Measurements from ENCODE around the gene FSCN2. TPM values are rescaled to one million over a fixed set of nuclear protein-coding genes. Genes with fewer than 3 reads are reported as not detected.
A peak's percentile ranks its signal among the peaks of the same experiment; 100 is the strongest.

FSCN2 gene
- total RNA-seq, 1 donor from 2014 or later, result 5.6 TPM

- H3K4me1 Mint-ChIP-seq (ENCODE audit: low read depth, unreplicated experiment), result peaks cover 14% of the 10 kb centered on the region
- DNase-seq (ENCODE audit: low read depth), result no peak
- H3K36me3 Mint-ChIP-seq (ENCODE audit: low read depth, unreplicated experiment), result no peaks in the 10 kb centered on the region
- H3K27ac Mint-ChIP-seq (ENCODE audit: unreplicated experiment), result no peak overlapping the region
- no peak overlapping the region for H3K27ac ChIP-seq (ENCODE audit: low read depth, low read length)
- H3K4me3 Mint-ChIP-seq (ENCODE audit: unreplicated experiment), result peak overlapping the region; percentile 57
- H3K4me3 ChIP-seq (ENCODE audit: insufficient read depth, low read depth, low read length), result peak overlapping the region; percentile 44
- FAIRE-seq, result no peak
- H3K9ac ChIP-seq (ENCODE audit: low read length), result peak overlapping the region; percentile 43
- H3K27me3 ChIP-seq (ENCODE audit: insufficient read depth, low read length), result peaks cover 2% of the 10 kb centered on the region
- H3K4me2 ChIP-seq (ENCODE audit: low read length), result peak overlapping the region; percentile 90
- H3K79me2 ChIP-seq (ENCODE audit: insufficient read depth, low read length), result peaks cover 39% of the 10 kb centered on the region
- peaks cover 53% of the 10 kb centered on the region for H4K20me1 ChIP-seq (ENCODE audit: insufficient read depth, low read length)
- no peak for TF ChIP-seq CTCF (IDR thresholded peaks at IDR 0.05; ENCODE audit: insufficient read depth, low read depth, low read length)
- TF ChIP-seq EZH2 (IDR thresholded peaks at IDR 0.05; ENCODE audit: insufficient read depth, low read length), result no peak
- no peak overlapping the region for H2AFZ ChIP-seq (ENCODE audit: low read depth, low read length)
- no peaks in the 10 kb centered on the region for H3K9me3 Mint-ChIP-seq (ENCODE audit: unreplicated experiment)
- no peaks in the 10 kb centered on the region for H3K9me3 ChIP-seq (ENCODE audit: insufficient read depth, low read depth, low read length)
- H3K36me3 ChIP-seq (ENCODE audit: insufficient read depth, low read length), result no peaks in the 10 kb centered on the region
- H3K4me1 ChIP-seq (ENCODE audit: insufficient read depth, low read length), result peaks cover 46% of the 10 kb centered on the region
- H3K27me3 Mint-ChIP-seq (ENCODE audit: low read depth, unreplicated experiment), result no peaks in the 10 kb centered on the region
Observed at GRCh38 chr17:81519284-81520020, 8.7 kb upstream of the FSCN2 start.

GRCh38 chr17:81520021-81520901 is 7.9 kb upstream of the FSCN2 start:
- TF ChIP-seq EZH2 (IDR thresholded peaks at IDR 0.05; ENCODE audit: insufficient read depth, low read length) (no peak), CTCF (IDR thresholded peaks at IDR 0.05; ENCODE audit: insufficient read depth, low read depth, low read length) (no peak)
- Histone ChIP-seq H3K36me3 (ENCODE audit: insufficient read depth, low read length) (no peaks in the 10 kb centered on the region), H3K9me3 (ENCODE audit: insufficient read depth, low read depth, low read length) (no peaks in the 10 kb centered on the region), H3K9ac (ENCODE audit: low read length) (no peak overlapping the region), H4K20me1 (ENCODE audit: insufficient read depth, low read length) (peaks cover 55% of the 10 kb centered on the region), H3K27ac (ENCODE audit: low read depth, low read length) (no peak overlapping the region), H3K4me3 (ENCODE audit: insufficient read depth, low read depth, low read length) (no peak overlapping the region), H2AFZ (ENCODE audit: low read depth, low read length) (no peak overlapping the region), H3K79me2 (ENCODE audit: insufficient read depth, low read length) (peaks cover 35% of the 10 kb centered on the region), H3K27me3 (ENCODE audit: insufficient read depth, low read length) (peaks cover 2% of the 10 kb centered on the region), H3K4me2 (ENCODE audit: low read length) (peak overlapping the region; percentile 90), H3K4me1 (ENCODE audit: insufficient read depth, low read length) (peaks cover 46% of the 10 kb centered on the region)
- Mint-ChIP-seq H3K27ac (ENCODE audit: unreplicated experiment) (peak overlapping the region; percentile 72), H3K27me3 (ENCODE audit: low read depth, unreplicated experiment) (no peaks in the 10 kb centered on the region), H3K36me3 (ENCODE audit: low read depth, unreplicated experiment) (no peaks in the 10 kb centered on the region), H3K4me1 (ENCODE audit: low read depth, unreplicated experiment) (peaks cover 14% of the 10 kb centered on the region), H3K4me3 (ENCODE audit: unreplicated experiment) (peak overlapping the region; percentile 42), H3K9me3 (ENCODE audit: unreplicated experiment) (no peaks in the 10 kb centered on the region)
- FAIRE-seq, result no peak
- no peak for DNase-seq (ENCODE audit: low read depth)

Measured in astrocyte (in vitro differentiated cells and primary cell).